Tibial artery (tissue), 4 donors: ENCODE results near the gene SNX10.

Experiments used
- DNase-seq, 2 donors: peaks; one replicate each; pipeline ENCODE4 v3.0.0-alpha.2; 2019
- H3K27ac ChIP-seq, 2 donors: fragments of 200-600 bp; sonication (generic) in 1 of 2; 1 replicate in 1 of 2; 2 replicates in 1 of 2; pipeline ENCODE4 v1.5.1; 2018 to 2019; ENCODE audit warnings: mild to moderate bottlenecking in 1 of 2
- H3K27me3 ChIP-seq, 2 donors: fragments of 200-600 bp; sonication (generic) in 1 of 2; one replicate each; pipeline versions ENCODE4 v1.5.1 to v1.6.0; 2016 to 2019
- H3K36me3 ChIP-seq, 3 donors: fragments of 200-600 bp; sonication (generic) in 2 of 3; one replicate each; pipeline ENCODE4 v1.5.1; 2016 to 2019; ENCODE audit warnings: mild to moderate bottlenecking in 2 of 3
- H3K4me1 ChIP-seq, 4 donors: fragments of 200-600 bp; sonication (generic) in 2 of 4; 1 replicate in 3 of 4; 2 replicates in 1 of 4; pipeline ENCODE4 v1.5.1; 2016 to 2019
- H3K4me3 ChIP-seq, 2 donors: fragments of 200-600 bp; sonication (generic) in 1 of 2; 1 replicate in 1 of 2; 2 replicates in 1 of 2; pipeline ENCODE4 v1.5.1; 2018 to 2019; ENCODE audit warnings: mild to moderate bottlenecking in 2 of 2
- H3K9me3 ChIP-seq, 3 donors: fragments of 200-600 bp; sonication (generic) in 1 of 3; one replicate each; pipeline ENCODE4 v1.5.1; 2016 to 2019
- intact Hi-C: fragments of 100-400 bp; cut with DNase I; formaldehyde crosslinking; loops from one replicate; pipeline ENCODE4 v1.15.0; 2023; ENCODE audit warnings: low total_unique reads
- TF ChIP-seq, protein P1 (sequence below), 2 experiments: fragments of 200-600 bp in 1 of 2; fragments of 450-650 bp in 1 of 2; IDR thresholded peaks; one replicate each; pipeline ENCODE4 v1.5.1; 2017 to 2019; ENCODE audit warnings: antibody characterized with exemption in 2 of 2, mild to moderate bottlenecking in 1 of 2, moderate library complexity in 1 of 2

SNX10 gene

DNA sequence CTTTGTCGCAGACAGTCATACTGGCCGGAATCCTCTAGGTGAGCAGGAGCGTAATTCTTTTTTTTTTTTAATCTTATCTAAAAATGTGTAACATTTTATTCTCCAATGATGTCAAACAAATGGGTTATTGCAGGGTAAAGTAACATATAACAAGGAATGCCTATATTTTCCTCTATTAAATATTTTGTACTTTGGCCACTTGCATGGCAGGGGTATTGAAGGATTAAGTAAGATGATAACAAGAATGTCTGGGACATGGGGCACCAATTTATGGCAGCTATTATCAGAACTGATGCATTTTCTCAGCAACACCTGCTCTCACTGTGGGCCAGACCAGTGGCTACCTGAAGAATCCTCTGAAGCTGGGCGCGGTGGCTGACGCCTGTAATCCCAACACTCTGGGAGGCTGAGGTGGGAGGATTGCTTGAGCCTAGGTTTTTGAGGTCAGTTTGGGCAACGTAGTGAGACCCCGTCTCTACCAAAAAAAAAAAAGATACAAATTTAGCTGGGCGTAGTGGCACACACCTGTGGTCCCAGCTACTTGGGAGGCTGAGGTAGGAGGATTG, 24.0 kb upstream of the SNX10 start:
- intact Hi-C loops: no loop called here
- TF ChIP-seq, protein P1, sequence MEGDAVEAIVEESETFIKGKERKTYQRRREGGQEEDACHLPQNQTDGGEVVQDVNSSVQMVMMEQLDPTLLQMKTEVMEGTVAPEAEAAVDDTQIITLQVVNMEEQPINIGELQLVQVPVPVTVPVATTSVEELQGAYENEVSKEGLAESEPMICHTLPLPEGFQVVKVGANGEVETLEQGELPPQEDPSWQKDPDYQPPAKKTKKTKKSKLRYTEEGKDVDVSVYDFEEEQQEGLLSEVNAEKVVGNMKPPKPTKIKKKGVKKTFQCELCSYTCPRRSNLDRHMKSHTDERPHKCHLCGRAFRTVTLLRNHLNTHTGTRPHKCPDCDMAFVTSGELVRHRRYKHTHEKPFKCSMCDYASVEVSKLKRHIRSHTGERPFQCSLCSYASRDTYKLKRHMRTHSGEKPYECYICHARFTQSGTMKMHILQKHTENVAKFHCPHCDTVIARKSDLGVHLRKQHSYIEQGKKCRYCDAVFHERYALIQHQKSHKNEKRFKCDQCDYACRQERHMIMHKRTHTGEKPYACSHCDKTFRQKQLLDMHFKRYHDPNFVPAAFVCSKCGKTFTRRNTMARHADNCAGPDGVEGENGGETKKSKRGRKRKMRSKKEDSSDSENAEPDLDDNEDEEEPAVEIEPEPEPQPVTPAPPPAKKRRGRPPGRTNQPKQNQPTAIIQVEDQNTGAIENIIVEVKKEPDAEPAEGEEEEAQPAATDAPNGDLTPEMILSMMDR (IDR thresholded peaks at IDR 0.05): no peak
- H3K4me1 ChIP-seq: no peaks in the 10 kb centered on the region
- H3K27ac ChIP-seq: no peak overlapping the region
- DNase-seq: no peak
- no peaks in the 10 kb centered on the region for H3K27me3 ChIP-seq
- H3K36me3 ChIP-seq: no peaks in the 10 kb centered on the region
- no peak overlapping the region for H3K4me3 ChIP-seq
- H3K9me3 ChIP-seq: no peaks in the 10 kb centered on the region

DNA sequence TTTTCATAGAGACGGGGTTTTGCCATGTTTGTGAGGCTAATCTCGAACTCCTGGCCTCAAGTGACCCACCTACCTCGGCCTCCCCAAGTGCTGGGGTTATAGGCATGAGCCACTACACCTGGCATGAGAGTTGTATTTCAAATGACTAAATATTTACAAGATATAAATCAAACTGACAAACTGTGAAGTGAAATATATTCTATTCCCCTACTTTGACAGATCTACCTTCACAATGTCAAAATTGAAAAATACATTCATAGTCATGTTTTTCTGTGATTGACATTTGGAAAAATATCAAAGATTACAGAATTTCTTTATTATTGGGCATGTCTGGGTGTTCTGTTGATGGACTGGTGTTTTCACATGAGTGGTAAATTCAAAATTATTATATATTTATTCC, 16.4 kb upstream of the SNX10 start:
- Histone ChIP-seq H3K27ac (no peak overlapping the region), H3K4me3 (no peak overlapping the region), H3K9me3 (no peaks in the 10 kb centered on the region), H3K27me3 (no peaks in the 10 kb centered on the region), H3K36me3 (no peaks in the 10 kb centered on the region), H3K4me1 (no peaks in the 10 kb centered on the region)
- no peak for DNase-seq
- intact Hi-C loops: no loop called here
- TF ChIP-seq, protein P1 (IDR thresholded peaks at IDR 0.05): no peak

DNA sequence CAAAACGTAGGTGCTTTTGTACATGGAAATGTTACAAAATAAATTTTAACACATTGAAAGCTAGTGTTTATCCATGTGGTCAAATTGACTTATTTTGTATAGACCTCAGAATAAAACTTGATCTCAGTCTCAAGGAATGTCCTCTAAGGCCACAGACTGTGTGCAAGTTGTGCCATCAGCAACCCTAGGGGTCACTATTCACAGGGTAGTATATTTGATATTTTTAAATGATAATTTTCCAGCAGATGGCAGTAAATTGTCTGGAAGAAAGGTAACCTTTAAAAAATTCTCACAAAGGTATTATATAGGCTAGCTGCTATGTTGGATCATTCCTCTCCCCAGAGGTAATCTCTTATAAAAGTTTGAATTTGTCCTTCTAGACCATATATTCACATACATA, 12.9 kb upstream of the SNX10 start:
- no peaks in the 10 kb centered on the region for H3K9me3 ChIP-seq
- intact Hi-C loops: no loop called here
- DNase-seq: no peak
- no peaks in the 10 kb centered on the region for H3K36me3 ChIP-seq
- TF ChIP-seq, protein P1 (IDR thresholded peaks at IDR 0.05): no peak
- H3K4me1 ChIP-seq: no peaks in the 10 kb centered on the region
- no peak overlapping the region for H3K4me3 ChIP-seq
- H3K27me3 ChIP-seq: no peaks in the 10 kb centered on the region
- H3K27ac ChIP-seq: no peak overlapping the region

DNA sequence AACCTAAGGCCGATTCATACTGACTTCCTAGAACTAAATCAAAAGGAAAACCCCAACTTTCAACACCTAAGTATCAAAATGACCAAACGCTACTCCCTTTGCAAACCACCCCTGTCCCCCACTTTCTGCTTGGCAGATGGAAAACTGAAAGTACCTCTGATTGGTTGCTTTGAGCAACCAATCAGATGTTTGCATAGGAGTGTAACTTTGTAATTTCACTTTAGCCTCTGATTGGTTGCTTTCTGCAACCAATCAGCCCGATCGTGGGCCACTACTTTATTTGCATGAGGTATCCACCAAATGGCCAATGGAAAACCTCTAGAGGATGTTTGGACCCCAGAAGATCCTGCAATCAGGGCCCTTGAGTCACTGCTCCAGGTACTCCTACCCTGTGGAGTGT, 12.3 kb upstream of the SNX10 start:
- no peaks in the 10 kb centered on the region for H3K4me1 ChIP-seq
- TF ChIP-seq, protein P1 (IDR thresholded peaks at IDR 0.05): no peak
- no peak for DNase-seq
- no peak overlapping the region for H3K4me3 ChIP-seq
- H3K9me3 ChIP-seq: no peaks in the 10 kb centered on the region
- no peak overlapping the region for H3K27ac ChIP-seq
- intact Hi-C loops: no loop called here
- no peaks in the 10 kb centered on the region for H3K27me3 ChIP-seq
- no peaks in the 10 kb centered on the region for H3K36me3 ChIP-seq

DNA sequence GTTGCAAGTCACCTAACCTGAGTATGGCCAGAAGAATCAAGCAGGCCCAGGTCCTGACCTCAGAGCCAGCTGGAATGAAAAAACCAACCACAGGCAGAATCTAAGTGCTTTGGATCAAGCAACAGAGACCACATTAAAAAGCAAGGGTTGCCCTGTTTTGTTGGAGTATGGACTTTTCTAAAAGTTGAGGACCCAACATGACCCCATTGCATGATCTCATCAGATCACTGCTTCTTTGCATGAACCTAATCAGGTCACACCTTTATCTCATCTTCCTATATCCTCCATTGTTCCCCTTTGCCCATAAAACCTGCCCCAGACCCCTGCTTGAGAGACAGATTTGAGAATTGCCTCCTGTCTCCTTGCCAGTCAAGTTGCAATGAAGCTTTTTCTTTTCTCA, 11.6 kb upstream of the SNX10 start:
- Histone ChIP-seq H3K4me3 (no peak overlapping the region), H3K36me3 (no peaks in the 10 kb centered on the region), H3K27ac (no peak overlapping the region), H3K9me3 (no peaks in the 10 kb centered on the region), H3K27me3 (no peaks in the 10 kb centered on the region), H3K4me1 (no peaks in the 10 kb centered on the region)
- intact Hi-C loops: no loop called here
- TF ChIP-seq, protein P1 (IDR thresholded peaks at IDR 0.05): no peak
- DNase-seq: no peak

DNA sequence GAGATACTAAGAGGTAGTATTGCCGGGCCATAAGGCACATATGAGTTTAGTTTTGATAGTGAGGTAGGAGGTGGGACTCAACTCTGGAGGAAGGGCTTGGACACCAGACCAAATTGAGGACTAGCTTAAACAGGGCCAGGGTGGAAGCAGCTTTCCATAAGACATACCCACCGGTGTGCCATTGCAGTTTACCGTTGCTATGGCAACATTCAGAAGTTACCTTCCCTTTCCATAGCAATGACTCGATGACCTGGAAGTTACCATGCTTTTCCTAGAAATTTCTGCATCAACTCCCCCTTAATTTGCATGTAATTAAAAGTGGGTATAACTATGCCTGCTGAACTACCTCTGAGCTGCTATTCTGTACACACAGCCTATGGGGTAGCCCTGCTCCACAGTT, 10.9 kb upstream of the SNX10 start:
- intact Hi-C loops: no loop called here

More for the DNA sequence above, 10.9 kb upstream of the SNX10 start:
- TF ChIP-seq, protein P1 (IDR thresholded peaks at IDR 0.05): no peak
- H3K36me3 ChIP-seq: no peaks in the 10 kb centered on the region
- no peaks in the 10 kb centered on the region for H3K27me3 ChIP-seq
- H3K9me3 ChIP-seq: no peaks in the 10 kb centered on the region
- no peak overlapping the region for H3K4me3 ChIP-seq
- H3K4me1 ChIP-seq: no peaks in the 10 kb centered on the region
- DNase-seq: no peak
- H3K27ac ChIP-seq: no peak overlapping the region
